SK-N-SH (cell line): ENCODE data around the gene COBL.

Source experiments
- CTCF ChIP-seq: fragments of 200-600 bp; sonication (generic); IDR thresholded peaks from 2 replicates; pipeline ENCODE4 v1.6.1; 2017; ENCODE audit warnings: antibody characterized with exemption, mild to moderate bottlenecking, moderate library complexity
- EP300 ChIP-seq, 2 experiments: IDR thresholded peaks; 2 replicates each; pipeline versions ENCODE4 v1.4.0 to v1.6.1; 2012; ENCODE audit warnings: borderline replicate concordance in 1 of 2, low read depth in 1 of 2, low read length in 1 of 2
- EZH2phosphoT487 ChIP-seq: fragments of 200-600 bp; sonication (generic); IDR thresholded peaks from 2 replicates; pipeline ENCODE4 v1.6.1; 2017; ENCODE audit warnings: low read depth, mixed run types, mild to moderate bottlenecking, antibody characterized with exemption, moderate library complexity, borderline replicate concordance
- POLR2AphosphoS5 ChIP-seq: IDR thresholded peaks from 2 replicates; pipeline ENCODE4 v1.6.1; 2012; ENCODE audit warnings: low read depth, low read length
- REST ChIP-seq: IDR thresholded peaks from 2 replicates; pipeline ENCODE4 v1.6.1; 2012; ENCODE audit warnings: mild to moderate bottlenecking, low read depth, low read length, moderate library complexity
- RXRA ChIP-seq: IDR thresholded peaks from 2 replicates; pipeline ENCODE4 v1.4.0; 2012; ENCODE audit warnings: low read depth, mild to moderate bottlenecking, borderline replicate concordance
- TCF12 ChIP-seq: IDR thresholded peaks from 2 replicates; pipeline ENCODE4 v1.4.0; 2012
- USF2 ChIP-seq: fragments of 150-350 bp; IDR thresholded peaks from 2 replicates; pipeline ENCODE4 v1.6.1; 2017; ENCODE audit warnings: antibody characterized with exemption, low read length, low read depth, borderline replicate concordance
- YY1 ChIP-seq: IDR thresholded peaks from 2 replicates; pipeline ENCODE4 v1.4.0; 2012; ENCODE audit warnings: low read depth, mild to moderate bottlenecking

DNA sequence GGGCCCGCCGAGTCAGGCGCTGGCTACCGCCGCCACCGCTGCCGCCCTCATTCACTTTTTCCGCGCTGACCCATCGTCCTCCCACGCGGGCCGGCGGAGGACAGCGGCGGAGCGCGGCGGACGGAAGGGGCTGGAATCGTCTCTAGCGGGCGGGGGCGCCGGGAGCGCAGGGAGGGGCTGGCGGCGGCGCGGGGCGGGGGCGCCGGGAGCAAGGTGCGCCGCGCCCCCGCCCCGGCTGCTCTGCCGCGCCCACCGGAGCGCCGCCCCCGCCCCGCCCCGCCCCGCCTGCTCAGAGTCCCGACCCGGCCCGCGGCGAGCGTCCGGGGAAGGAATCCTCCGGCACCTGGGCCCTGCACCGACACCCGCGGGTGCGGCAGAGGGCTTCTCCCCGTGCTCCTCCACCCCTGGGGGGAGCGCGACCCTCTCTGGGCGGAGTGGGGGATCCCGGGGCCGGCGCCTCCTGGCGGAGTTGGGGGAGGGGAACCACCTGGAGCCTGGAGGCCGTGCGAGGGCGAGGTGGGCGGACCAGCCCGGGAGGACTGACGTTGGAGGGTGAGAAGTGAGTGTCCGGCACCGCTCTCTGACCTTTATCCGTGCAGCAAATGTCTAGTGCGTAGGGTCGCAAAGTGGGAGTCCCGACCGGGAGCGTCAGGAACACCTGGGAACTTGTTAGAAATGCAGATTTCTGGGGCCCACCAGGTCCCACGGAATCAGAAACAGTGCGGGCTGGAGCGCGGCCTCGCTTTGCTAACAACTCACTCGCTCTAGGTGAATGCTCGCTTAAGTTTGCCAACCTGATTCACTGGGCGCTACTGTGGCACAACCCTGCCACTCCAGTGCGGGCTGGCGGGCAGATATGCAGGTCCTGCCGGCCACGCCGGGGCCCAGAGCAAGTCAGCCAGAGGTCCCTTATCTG lies at the start of gene COBL:
- TF ChIP-seq CTCF: no peak
- no peak for TF ChIP-seq YY1
- no peak for TF ChIP-seq REST
- TF ChIP-seq EZH2phosphoT487: no peak
- no peak for TF ChIP-seq POLR2AphosphoS5
- TF ChIP-seq TCF12: no peak
- TF ChIP-seq RXRA: no peak
- TF ChIP-seq USF2: no peak
- no peak for TF ChIP-seq EP300 (IDR thresholded peaks at IDR 0.05; ENCODE audit: borderline replicate concordance in 1 of 2, low read depth in 1 of 2, low read length in 1 of 2)
